VCaP (cell line): ENCODE measurements around the gene HOXC5.
"Not testable (repeated sequence)": the region's sequence is repeated elsewhere in the genome, so short reads cannot be mapped to it uniquely, and the experiment has no call there.

Experiments
- H3K27ac ChIP-seq: fragments of 450-650 bp; 2 replicates; pipeline ENCODE4 v1.5.1; 2017
- TF ChIP-seq, protein P1 (sequence below): fragments of 450-650 bp; conservative IDR thresholded peaks from 2 replicates; pipeline ENCODE4 v1.5.1; 2017; ENCODE audit warnings: mild to moderate bottlenecking, moderate library complexity

The HOXC5 gene

GRCh38 chr12:54071942-54072341, 39.1 kb downstream of the HOXC5 start:
- no peak overlapping the region for H3K27ac ChIP-seq
- TF ChIP-seq, protein P1, sequence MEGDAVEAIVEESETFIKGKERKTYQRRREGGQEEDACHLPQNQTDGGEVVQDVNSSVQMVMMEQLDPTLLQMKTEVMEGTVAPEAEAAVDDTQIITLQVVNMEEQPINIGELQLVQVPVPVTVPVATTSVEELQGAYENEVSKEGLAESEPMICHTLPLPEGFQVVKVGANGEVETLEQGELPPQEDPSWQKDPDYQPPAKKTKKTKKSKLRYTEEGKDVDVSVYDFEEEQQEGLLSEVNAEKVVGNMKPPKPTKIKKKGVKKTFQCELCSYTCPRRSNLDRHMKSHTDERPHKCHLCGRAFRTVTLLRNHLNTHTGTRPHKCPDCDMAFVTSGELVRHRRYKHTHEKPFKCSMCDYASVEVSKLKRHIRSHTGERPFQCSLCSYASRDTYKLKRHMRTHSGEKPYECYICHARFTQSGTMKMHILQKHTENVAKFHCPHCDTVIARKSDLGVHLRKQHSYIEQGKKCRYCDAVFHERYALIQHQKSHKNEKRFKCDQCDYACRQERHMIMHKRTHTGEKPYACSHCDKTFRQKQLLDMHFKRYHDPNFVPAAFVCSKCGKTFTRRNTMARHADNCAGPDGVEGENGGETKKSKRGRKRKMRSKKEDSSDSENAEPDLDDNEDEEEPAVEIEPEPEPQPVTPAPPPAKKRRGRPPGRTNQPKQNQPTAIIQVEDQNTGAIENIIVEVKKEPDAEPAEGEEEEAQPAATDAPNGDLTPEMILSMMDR = no peak

DNA sequence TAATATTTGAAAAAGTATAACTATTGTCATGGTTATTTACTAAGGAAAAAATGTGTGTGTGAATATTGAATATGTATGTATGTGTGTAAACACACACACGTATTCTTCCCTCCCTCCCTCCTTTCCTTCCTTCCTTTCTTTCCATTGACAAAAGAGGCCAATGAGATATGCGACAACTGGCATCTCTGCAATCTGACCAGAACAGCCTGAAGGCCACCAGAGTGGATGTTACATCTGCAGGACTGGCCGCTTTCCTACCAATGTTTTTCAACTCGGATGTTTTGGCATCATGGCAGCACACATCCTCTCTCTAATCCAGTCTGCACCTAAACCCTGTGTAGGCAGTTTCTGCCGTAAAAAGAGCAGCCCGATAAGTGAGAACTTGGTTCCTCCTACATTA, 41.5 kb downstream of the HOXC5 start:
- TF ChIP-seq, protein P1 = no peak

DNA sequence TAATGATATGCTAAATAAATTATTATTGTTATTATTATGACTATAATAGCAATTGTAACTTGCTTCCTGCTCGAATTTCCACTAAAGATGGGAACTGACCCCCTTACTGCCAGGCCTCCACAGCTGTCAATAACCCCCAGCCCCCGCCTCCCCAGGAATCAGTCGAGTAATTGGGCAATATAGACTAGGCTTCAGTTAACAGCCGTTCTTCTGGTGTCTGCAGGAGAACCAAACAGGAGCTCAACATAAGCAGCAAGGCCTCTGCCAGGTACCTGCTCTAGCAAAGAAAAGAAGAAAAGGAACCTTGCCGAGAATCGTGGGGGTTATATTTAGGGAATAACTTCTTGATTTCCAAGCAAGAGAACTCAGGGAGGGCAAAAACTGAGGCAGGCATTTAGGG, 42.6 kb downstream of the HOXC5 start:
- TF ChIP-seq, protein P1 = no peak
- H3K27ac ChIP-seq = no peak overlapping the region

More for the DNA sequence above, 41.5 kb downstream of the HOXC5 start:
- H3K27ac ChIP-seq = no peak overlapping the region

DNA sequence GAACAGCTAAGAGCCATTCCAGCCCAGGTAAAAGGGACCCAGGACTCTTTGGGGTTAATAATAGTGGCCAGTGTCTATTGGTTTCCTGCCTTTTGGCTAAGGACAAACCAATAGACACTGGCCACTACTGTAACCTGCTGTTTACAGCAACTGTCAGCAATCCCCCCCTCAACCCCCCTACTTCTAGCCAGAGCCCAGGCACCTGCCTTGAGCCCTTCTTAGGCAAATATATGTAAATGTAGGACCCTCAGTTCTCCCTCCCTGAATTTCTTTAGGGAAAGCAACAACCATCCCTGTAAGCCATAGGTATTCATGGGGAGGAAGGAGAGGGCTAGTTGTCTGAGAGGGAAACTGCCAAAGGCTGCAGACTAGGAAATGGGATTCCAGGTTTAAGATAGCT, 43.1 kb downstream of the HOXC5 start:
- TF ChIP-seq, protein P1 = no peak
- no peak overlapping the region for H3K27ac ChIP-seq

- not testable (repeated sequence) for H3K27ac ChIP-seq
Measured at GRCh38 chr12:54077843-54078242, 45.0 kb downstream of the HOXC5 start.

GRCh38 chr12:54079115-54079514, 46.3 kb downstream of the HOXC5 start:
- H3K27ac ChIP-seq = not testable (repeated sequence)

DNA sequence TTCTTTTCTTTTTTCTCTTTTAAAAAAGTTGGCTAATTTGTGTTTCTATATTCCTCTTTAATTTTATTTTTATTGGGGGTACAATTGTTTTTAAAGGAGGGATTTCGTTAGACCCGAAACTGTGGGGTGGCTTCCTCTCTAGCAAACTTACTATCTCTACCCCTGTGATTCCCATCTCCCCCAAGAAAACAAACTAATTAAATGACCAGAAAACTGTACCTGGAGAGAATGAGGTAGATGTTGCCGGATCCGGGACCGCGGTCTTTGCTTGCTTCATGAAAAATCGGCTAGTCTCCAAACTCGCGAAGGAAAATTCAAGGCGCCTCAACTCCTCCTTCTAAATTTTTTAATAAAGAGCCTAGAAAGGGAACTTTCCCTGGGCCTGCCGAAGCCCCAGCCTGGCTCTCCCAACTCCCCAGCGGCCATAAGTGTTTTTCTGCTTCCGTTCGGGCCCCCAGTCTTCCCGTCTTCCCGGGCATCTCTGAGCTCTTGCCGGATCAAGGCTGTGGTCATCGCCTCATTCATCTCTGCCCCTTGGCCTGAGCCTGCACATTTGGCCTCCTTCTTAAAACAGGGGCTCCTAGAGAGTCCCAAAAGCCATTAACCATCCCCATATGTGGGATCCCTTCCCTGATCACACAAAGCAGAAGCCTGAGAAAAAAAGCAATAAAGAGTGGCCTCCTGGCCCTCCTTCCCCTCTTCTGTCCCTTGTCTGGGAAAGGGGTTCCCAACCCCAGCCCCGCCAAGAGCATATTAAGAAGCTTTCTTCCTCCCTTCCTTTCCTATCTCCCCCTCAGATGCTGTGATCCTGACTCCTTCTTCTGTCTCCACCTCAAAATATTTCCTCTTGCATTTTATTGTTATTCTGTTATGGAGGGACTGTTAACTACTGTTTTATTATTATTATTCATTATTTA, 47.4 kb downstream of the HOXC5 start:
- not testable (repeated sequence) for H3K27ac ChIP-seq

DNA sequence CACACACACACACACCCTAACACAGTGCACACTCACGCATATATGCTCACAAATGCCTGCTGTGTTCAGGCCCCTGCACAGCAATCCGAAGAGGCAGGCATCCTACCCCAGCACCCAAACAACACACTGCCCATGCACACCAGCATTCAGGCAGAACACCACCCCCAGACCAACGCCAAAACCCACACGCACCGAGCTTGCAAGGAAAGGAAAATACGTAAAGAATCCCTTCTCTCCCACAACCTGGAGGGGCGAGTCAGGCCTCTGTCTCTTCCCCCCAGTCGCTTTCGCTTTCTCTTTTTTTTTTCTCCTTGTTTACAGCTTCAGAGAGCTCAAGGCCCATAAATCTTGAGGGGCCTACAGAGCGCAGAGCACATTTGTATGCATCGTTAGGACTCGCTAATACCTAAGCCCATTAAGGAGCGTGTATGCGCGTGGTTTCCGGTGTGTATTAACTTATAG, 48.2 kb downstream of the HOXC5 start:
- not testable (repeated sequence) for H3K27ac ChIP-seq

- H3K27ac ChIP-seq = not testable (repeated sequence)
Measured at GRCh38 chr12:54081581-54082396, 48.9 kb downstream of the HOXC5 start.

DNA sequence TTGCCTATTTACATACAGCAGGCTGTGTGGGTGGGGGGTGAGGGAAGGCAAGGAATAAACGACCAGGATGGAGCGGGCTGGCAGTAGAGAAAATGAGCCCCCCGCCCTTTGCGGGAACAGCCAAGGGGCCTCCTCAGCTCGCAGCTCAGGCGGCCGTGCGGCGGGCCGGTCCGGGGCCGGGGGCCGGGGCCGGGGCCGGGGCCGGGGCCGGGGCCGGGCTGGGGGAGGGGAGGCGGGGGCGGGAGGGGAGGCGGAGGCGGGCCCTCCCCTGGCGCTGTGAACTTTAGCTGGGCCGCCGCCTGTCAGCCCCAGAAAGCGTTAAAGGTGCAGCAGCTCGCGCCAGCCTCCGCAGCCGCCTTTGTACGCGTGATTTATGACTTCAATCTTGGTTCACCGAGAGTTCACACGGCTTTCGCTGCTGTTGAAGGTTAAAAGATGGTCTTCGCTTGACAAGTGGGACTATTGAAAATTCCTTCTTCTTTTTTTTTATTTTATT, 49.6 kb downstream of the HOXC5 start:
- TF ChIP-seq, protein P1 = no peak
- no peak overlapping the region for H3K27ac ChIP-seq
